CD4-positive, CD25-positive, alpha-beta regulatory T cell (primary cell): ENCODE measurements around the gene MLLT3. TPM values are rescaled to one million over a fixed set of nuclear protein-coding genes. Genes with fewer than 3 reads are reported as not detected.

Experiments used
- ATAC-seq, 2 donors: fragments of 150-1000 bp; cut with Tn5 transposase; one replicate each; pipeline ENCODE4 v1.10.0; 2021; ENCODE audit warnings: low read depth in 2 of 2, moderate number of reproducible peaks in 2 of 2, moderate library complexity in 1 of 2
- DNase-seq, 3 donors: peaks; one replicate each; pipeline versions ENCODE4 v3.0.0 to v3.0.0-alpha.2; 2012 to 2022; ENCODE audit warnings: mixed read lengths in 1 of 3
- H3K27ac ChIP-seq: one replicate; pipeline ENCODE4 v1.7.0; 2013; ENCODE audit warnings: mild to moderate bottlenecking, low read length; ENCODE audit not compliant: insufficient read depth, poor library complexity, severe bottlenecking
- H3K27me3 ChIP-seq: one replicate; pipeline ENCODE4 v1.7.0; 2013; ENCODE audit warnings: low read length; ENCODE audit not compliant: control insufficient read depth, insufficient read depth
- H3K36me3 ChIP-seq: one replicate; pipeline ENCODE4 v1.7.0; 2013; ENCODE audit warnings: mild to moderate bottlenecking, low read length, moderate library complexity; ENCODE audit not compliant: control insufficient read depth, insufficient read depth
- H3K4me1 ChIP-seq: 2 replicates; pipeline ENCODE4 v1.7.0; 2013; ENCODE audit warnings: mild to moderate bottlenecking, low read length; ENCODE audit not compliant: insufficient read depth, control insufficient read depth, poor library complexity, severe bottlenecking
- H3K4me3 ChIP-seq: one replicate; pipeline ENCODE4 v1.7.0; 2013; ENCODE audit warnings: low read depth, mild to moderate bottlenecking, low read length, moderate library complexity
- H3K9me3 ChIP-seq, 2 experiments: 1 replicate in 1 of 2; 2 replicates in 1 of 2; pipeline ENCODE4 v1.7.0; 2013; ENCODE audit warnings: low read length in 2 of 2, mild to moderate bottlenecking in 1 of 2, moderate library complexity in 1 of 2; ENCODE audit not compliant: control insufficient read depth in 2 of 2
- H3K27ac Mint-ChIP-seq, 3 donors: one replicate each; pipeline ENCODE4 v1.8.0; 2020 to 2022; ENCODE audit warnings: mild to moderate bottlenecking in 3 of 3, mixed read lengths in 3 of 3, moderate library complexity in 2 of 3
- H3K27me3 Mint-ChIP-seq: one replicate; pipeline ENCODE4 v1.8.0; 2022; ENCODE audit warnings: mild to moderate bottlenecking, mixed read lengths
- H3K36me3 Mint-ChIP-seq: one replicate; pipeline ENCODE4 v1.8.0; 2020; ENCODE audit warnings: mixed read lengths
- H3K4me1 Mint-ChIP-seq, 4 donors: one replicate each; pipeline ENCODE4 v1.8.0; 2020 to 2022; ENCODE audit warnings: mixed read lengths in 4 of 4, mild to moderate bottlenecking in 1 of 4
- H3K4me3 Mint-ChIP-seq, 4 donors: one replicate each; pipeline ENCODE4 v1.8.0; 2020 to 2022; ENCODE audit warnings: mild to moderate bottlenecking in 4 of 4, mixed read lengths in 4 of 4, moderate library complexity in 3 of 4
- H3K9me3 Mint-ChIP-seq, 7 donors: one replicate each; pipeline ENCODE4 v1.8.0; 2020 to 2022; ENCODE audit warnings: mixed read lengths in 7 of 7, mild to moderate bottlenecking in 3 of 7, moderate library complexity in 2 of 7
- polyA plus RNA-seq, 4 donors: library from polyadenylated mRNA; unstranded; fragments of 300-500 nt; fragmentation: Illumina TruSeq; gene quantifications; one replicate each; pipeline ENCODE4 v1.2.3, GENCODE V29; 2021
- total RNA-seq: library from RNA; stranded (reverse); gene quantifications from one replicate; pipeline ENCODE4 v1.2.3, GENCODE V29; 2022

MLLT3 gene
- total and polyA plus RNA-seq, 5 donors from 2014 or later: 37.6 to 63.2 (median 51.1) TPM

- Mint-ChIP-seq H3K27me3 (no peaks in the 10 kb centered on the region), H3K4me1 (peaks cover 42 to 76% (median 52%) of the 10 kb centered on the region in 4 donors), H3K36me3 (peaks cover 8% of the 10 kb centered on the region), H3K4me3 (no peak overlapping the region), H3K9me3 (peaks cover 0 to 2% (median 1%) of the 10 kb centered on the region in 7 donors), H3K27ac (no peak overlapping the region)
- DNase-seq: no peak
- Histone ChIP-seq H3K4me1 (no peaks in the 10 kb centered on the region), H3K27ac (no peak overlapping the region), H3K27me3 (no peaks in the 10 kb centered on the region), H3K9me3 (peaks cover 0 to 3% of the 10 kb centered on the region in 2 experiments), H3K4me3 (no peak overlapping the region), H3K36me3 (no peaks in the 10 kb centered on the region)
- no peak for ATAC-seq
These were observed 158.5 kb downstream of the MLLT3 start for GRCh38 chr9:20463823-20464222.

GRCh38 chr9:20462410-20462809, 159.9 kb downstream of the MLLT3 start:
- Histone ChIP-seq H3K27me3 (no peaks in the 10 kb centered on the region), H3K4me1 (no peaks in the 10 kb centered on the region), H3K4me3 (no peak overlapping the region), H3K27ac (no peak overlapping the region), H3K9me3 (no peaks in the 10 kb centered on the region), H3K36me3 (no peaks in the 10 kb centered on the region)
- ATAC-seq (no peak), DNase-seq (no peak)
- Mint-ChIP-seq H3K27ac (no peak overlapping the region), H3K27me3 (no peaks in the 10 kb centered on the region), H3K36me3 (peaks cover 14% of the 10 kb centered on the region), H3K4me3 (peak overlapping the region in 1 of 4 donors; percentile 46), H3K9me3 (peaks cover 0 to 2% (median 0%) of the 10 kb centered on the region in 7 donors), H3K4me1 (peaks cover 50 to 78% (median 63%) of the 10 kb centered on the region in 4 donors)

GRCh38 chr9:20447291-20447690, 175.0 kb downstream of the MLLT3 start:
- peaks cover 8% of the 10 kb centered on the region for H3K36me3 Mint-ChIP-seq
- no peak overlapping the region for H3K27ac Mint-ChIP-seq
- no peak for ATAC-seq
- Histone ChIP-seq H3K4me1 (no peaks in the 10 kb centered on the region), H3K9me3 (no peaks in the 10 kb centered on the region), H3K36me3 (peaks cover 7% of the 10 kb centered on the region), H3K4me3 (no peak overlapping the region), H3K27ac (no peak overlapping the region), H3K27me3 (no peaks in the 10 kb centered on the region)
- H3K9me3 Mint-ChIP-seq: no peaks in the 10 kb centered on the region
- H3K27me3 Mint-ChIP-seq: no peaks in the 10 kb centered on the region
- H3K4me3 Mint-ChIP-seq: no peak overlapping the region
- H3K4me1 Mint-ChIP-seq: peaks cover 7 to 48% (median 29%) of the 10 kb centered on the region in 4 donors
- DNase-seq: no peak

- Histone ChIP-seq H3K27me3 (no peaks in the 10 kb centered on the region), H3K4me3 (no peak overlapping the region), H3K36me3 (peaks cover 7% of the 10 kb centered on the region), H3K4me1 (no peaks in the 10 kb centered on the region), H3K9me3 (no peaks in the 10 kb centered on the region), H3K27ac (no peak overlapping the region)
- Mint-ChIP-seq H3K27me3 (no peaks in the 10 kb centered on the region), H3K36me3 (peaks cover 8% of the 10 kb centered on the region), H3K27ac (no peak overlapping the region), H3K4me1 (peaks cover 15 to 54% (median 33%) of the 10 kb centered on the region in 4 donors), H3K4me3 (no peak overlapping the region), H3K9me3 (no peaks in the 10 kb centered on the region)
- ATAC-seq: no peak
- no peak for DNase-seq
These were observed 176.1 kb downstream of the MLLT3 start for GRCh38 chr9:20446248-20446647.

GRCh38 chr9:20442461-20443319, 179.6 kb downstream of the MLLT3 start:
- H3K4me1 Mint-ChIP-seq: peaks cover 25 to 67% (median 44%) of the 10 kb centered on the region in 4 donors

GRCh38 chr9:20441711-20442423, 180.4 kb downstream of the MLLT3 start:
- H3K27ac ChIP-seq: no peak overlapping the region
- Mint-ChIP-seq H3K27me3 (no peaks in the 10 kb centered on the region), H3K36me3 (peaks cover 14% of the 10 kb centered on the region), H3K4me1 (peaks cover 32 to 64% (median 45%) of the 10 kb centered on the region in 4 donors), H3K9me3 (peaks cover 0 to 2% (median 0%) of the 10 kb centered on the region in 7 donors), H3K27ac (peak overlapping the region in 2 of 3 donors; percentile 4 to 86), H3K4me3 (peak overlapping the region in 1 of 4 donors; percentile 13)
- ATAC-seq (no peak), DNase-seq (no peak)
- H3K4me1 ChIP-seq: no peaks in the 10 kb centered on the region
- H3K27me3 ChIP-seq: no peaks in the 10 kb centered on the region
- no peak overlapping the region for H3K4me3 ChIP-seq
- no peaks in the 10 kb centered on the region for H3K9me3 ChIP-seq
- H3K36me3 ChIP-seq: peaks cover 3% of the 10 kb centered on the region

More at GRCh38 chr9:20442461-20443319, 179.6 kb downstream of the MLLT3 start:
- Mint-ChIP-seq H3K27me3 (no peaks in the 10 kb centered on the region), H3K36me3 (peaks cover 14% of the 10 kb centered on the region), H3K27ac (peak overlapping the region; percentile 11 to 86 (median 67)), H3K4me3 (peak overlapping the region in 2 of 4 donors; percentile 48 to 53), H3K9me3 (peaks cover 0 to 2% (median 0%) of the 10 kb centered on the region in 7 donors)
- no peak for ATAC-seq
- no peak overlapping the region for H3K4me3 ChIP-seq
- no peaks in the 10 kb centered on the region for H3K27me3 ChIP-seq
- H3K9me3 ChIP-seq: no peaks in the 10 kb centered on the region
- DNase-seq: no peak
- no peaks in the 10 kb centered on the region for H3K4me1 ChIP-seq
- peaks cover 7% of the 10 kb centered on the region for H3K36me3 ChIP-seq
- no peak overlapping the region for H3K27ac ChIP-seq

GRCh38 chr9:20441166-20441565, 181.1 kb downstream of the MLLT3 start:
- H3K27me3 Mint-ChIP-seq: no peaks in the 10 kb centered on the region
- peak overlapping the region in 3 of 4 donors; percentile 2 to 8 (median 7) for H3K4me3 Mint-ChIP-seq
- DNase-seq (no peak), ATAC-seq (no peak)
- H3K27ac Mint-ChIP-seq: peak overlapping the region in 2 of 3 donors; percentile 50 to 59
- no peaks in the 10 kb centered on the region for H3K27me3 ChIP-seq
- no peak overlapping the region for H3K27ac ChIP-seq
- peaks cover 37 to 66% (median 44%) of the 10 kb centered on the region in 4 donors for H3K4me1 Mint-ChIP-seq
- no peak overlapping the region for H3K4me3 ChIP-seq
- no peaks in the 10 kb centered on the region for H3K4me1 ChIP-seq
- peaks cover 3% of the 10 kb centered on the region for H3K36me3 ChIP-seq
- H3K9me3 Mint-ChIP-seq: peaks cover 0 to 2% (median 0%) of the 10 kb centered on the region in 7 donors
- H3K9me3 ChIP-seq: no peaks in the 10 kb centered on the region
- peaks cover 11% of the 10 kb centered on the region for H3K36me3 Mint-ChIP-seq
